Transverse colon (tissue), 4 donors: ENCODE results near the gene STIP1. TPM values are rescaled to one million over a fixed set of nuclear protein-coding genes. Genes with fewer than 3 reads are reported as not detected.
A peak's percentile ranks its signal among the peaks of the same experiment; 100 is the strongest.

Source experiments
- DNase-seq: peaks from one replicate; pipeline ENCODE4 v3.0.0-alpha.2; 2019
- H3K27ac ChIP-seq, 4 donors: fragments of 200-600 bp; sonication (generic); 2 replicates each; pipeline ENCODE4 v1.5.1; 2016 to 2018; ENCODE audit warnings: inconsistent platforms in 4 of 4
- H3K27me3 ChIP-seq: fragments of 200-600 bp; sonication (generic); 2 replicates; pipeline ENCODE4 v1.5.1; 2017; ENCODE audit warnings: inconsistent platforms
- H3K36me3 ChIP-seq, 4 donors: fragments of 200-600 bp; sonication (generic); 2 replicates each; pipeline ENCODE4 v1.5.1; 2017 to 2019; ENCODE audit warnings: inconsistent platforms in 4 of 4
- H3K4me1 ChIP-seq, 4 donors: fragments of 200-600 bp; sonication (generic); 2 replicates each; pipeline ENCODE4 v1.5.1; 2017 to 2020; ENCODE audit warnings: inconsistent platforms in 4 of 4
- H3K4me3 ChIP-seq, 4 donors: fragments of 200-600 bp; sonication (generic); 1 replicate in 1 of 4; 2 replicates in 3 of 4; pipeline versions ENCODE4 v1.5.1 to v1.6.1; 2017 to 2019; ENCODE audit warnings: inconsistent platforms in 4 of 4
- H3K9me3 ChIP-seq, 2 donors: fragments of 200-600 bp; sonication (generic); 2 replicates each; pipeline ENCODE4 v1.5.1; 2017 to 2019; ENCODE audit warnings: inconsistent platforms in 2 of 2
- EP300 ChIP-seq: sonication (generic); formaldehyde crosslinking; IDR thresholded peaks from one replicate; pipeline ENCODE4 v1.6.1; 2017; ENCODE audit warnings: antibody characterized with exemption, low read depth
- POLR2A ChIP-seq: fragments of 450-650 bp; IDR thresholded peaks from one replicate; pipeline ENCODE4 v1.6.1; 2016; ENCODE audit warnings: antibody characterized with exemption, mild to moderate bottlenecking, moderate library complexity
- POLR2AphosphoS5 ChIP-seq, 3 donors: sonication (generic); formaldehyde crosslinking; IDR thresholded peaks; one replicate each; pipeline ENCODE4 v1.6.1; 2016; ENCODE audit warnings: antibody characterized with exemption in 3 of 3
- WGBS, 2 donors: methylation state at CpG; one replicate each; pipeline ENCODE4 v1.1.5; 2018; ENCODE audit warnings: low coverage in 1 of 2; 5-methylcytosine and 5-hydroxymethylcytosine counted together
- in situ Hi-C, 4 donors: fragments of 200-750 bp; cut with MboI; loops; one replicate each; pipeline versions ENCODE4 v1.15.0 to v1.15.1; 2017; ENCODE audit warnings: low sequenced_read_pairs in 3 of 4, low pct_ligation_motif_present in 1 of 4, low pct_unique_long_range_greater_than_20kb in 1 of 4
- intact Hi-C: fragments of 100-400 bp; cut with DNase I; formaldehyde crosslinking; loops from one replicate; pipeline ENCODE4 v1.15.1; 2023; ENCODE audit warnings: low total_unique reads
- total RNA-seq, 4 donors: library from RNA; depleted of rRNA; stranded (reverse); fragments of >200 nt; gene quantifications; one replicate each; pipeline ENCODE4 v1.1.0, GENCODE V29; 2016
- TF ChIP-seq, protein P1 (sequence below), 5 experiments: fragments of 200-600 bp in 3 of 5; fragments of 450-650 bp in 2 of 5; sonication (generic) in 3 of 5; IDR thresholded peaks; 1 replicate in 2 of 5; 2 replicates in 3 of 5; pipeline ENCODE4 v1.5.1; 2016 to 2017; ENCODE audit warnings: antibody characterized with exemption in 5 of 5, inconsistent platforms in 3 of 5, mild to moderate bottlenecking in 2 of 5, moderate library complexity in 1 of 5

STIP1 gene
- total RNA-seq, result 100 to 1,000 TPM in 1 of 4 donors, 10 to 100 TPM in 3; 45.3 to 181 (median 65.9) TPM

DNA sequence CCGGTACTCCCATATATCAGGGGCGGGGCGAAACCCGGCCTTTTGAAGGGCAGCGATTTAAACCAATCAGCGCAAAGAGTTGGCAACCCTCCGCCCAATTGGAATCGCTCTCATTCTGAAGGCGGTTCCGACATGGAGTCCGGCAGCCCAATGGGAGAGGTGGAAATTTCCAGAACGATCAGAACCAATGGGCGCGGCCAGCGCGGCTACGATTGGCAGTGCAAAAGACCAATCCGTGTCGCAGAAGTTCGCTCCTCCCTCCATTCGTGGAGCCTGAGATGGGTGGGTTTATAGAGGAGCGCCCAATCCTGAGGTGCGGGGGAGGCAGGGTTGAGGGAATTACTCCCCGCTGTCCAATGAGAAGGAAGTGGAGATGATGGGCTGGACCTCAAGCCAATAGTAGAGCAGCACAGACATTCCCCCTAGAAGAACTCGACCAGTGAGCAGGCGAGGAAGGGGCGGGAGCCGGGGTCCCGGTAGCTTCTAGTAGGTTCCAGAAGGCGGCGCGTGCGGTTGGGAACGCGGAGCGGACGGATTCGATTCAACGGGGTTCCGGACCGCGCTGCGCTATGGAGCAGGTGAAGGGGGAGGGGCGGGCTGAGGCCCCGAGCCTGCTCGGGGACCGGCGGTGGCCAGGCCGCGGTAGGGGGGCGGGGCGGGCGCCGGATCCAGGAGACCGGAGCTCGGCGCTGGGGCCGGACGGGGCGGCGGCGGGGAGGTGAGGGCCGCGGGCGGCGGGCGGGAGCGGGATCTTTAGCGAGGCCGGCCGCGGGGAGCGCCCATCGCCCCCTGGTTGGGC, at the start of gene STIP1:
Gene STIP1, plus strand, starts transcription at position 479 of the 799 bp plus-strand sequence. Its CDS starts 91 bp downstream, at position 570.
- in situ Hi-C loops, result no loop called here
- TF ChIP-seq, protein P1, sequence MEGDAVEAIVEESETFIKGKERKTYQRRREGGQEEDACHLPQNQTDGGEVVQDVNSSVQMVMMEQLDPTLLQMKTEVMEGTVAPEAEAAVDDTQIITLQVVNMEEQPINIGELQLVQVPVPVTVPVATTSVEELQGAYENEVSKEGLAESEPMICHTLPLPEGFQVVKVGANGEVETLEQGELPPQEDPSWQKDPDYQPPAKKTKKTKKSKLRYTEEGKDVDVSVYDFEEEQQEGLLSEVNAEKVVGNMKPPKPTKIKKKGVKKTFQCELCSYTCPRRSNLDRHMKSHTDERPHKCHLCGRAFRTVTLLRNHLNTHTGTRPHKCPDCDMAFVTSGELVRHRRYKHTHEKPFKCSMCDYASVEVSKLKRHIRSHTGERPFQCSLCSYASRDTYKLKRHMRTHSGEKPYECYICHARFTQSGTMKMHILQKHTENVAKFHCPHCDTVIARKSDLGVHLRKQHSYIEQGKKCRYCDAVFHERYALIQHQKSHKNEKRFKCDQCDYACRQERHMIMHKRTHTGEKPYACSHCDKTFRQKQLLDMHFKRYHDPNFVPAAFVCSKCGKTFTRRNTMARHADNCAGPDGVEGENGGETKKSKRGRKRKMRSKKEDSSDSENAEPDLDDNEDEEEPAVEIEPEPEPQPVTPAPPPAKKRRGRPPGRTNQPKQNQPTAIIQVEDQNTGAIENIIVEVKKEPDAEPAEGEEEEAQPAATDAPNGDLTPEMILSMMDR (IDR thresholded peaks at IDR 0.05), result peak in 4 of 5 experiments; percentile 22 to 49 (median 40)
- TF ChIP-seq POLR2AphosphoS5 (IDR thresholded peaks at IDR 0.05), result peak; percentile 87 to 97 (median 94)
- TF ChIP-seq EP300, result no peak
- Histone ChIP-seq H3K36me3 (no peaks in the 10 kb centered on the region), H3K27ac (peak within 1 kb of the TSS; percentile 93 to 99 (median 95)), H3K4me1 (peaks cover 27 to 36% (median 31%) of the 10 kb centered on the region in 4 donors), H3K9me3 (no peaks in the 10 kb centered on the region), H3K4me3 (peak within 1 kb of the TSS; percentile 55 to 97 (median 62)), H3K27me3 (no peaks in the 10 kb centered on the region)
- intact Hi-C loops, result no loop called here
- peak; percentile 99 for DNase-seq
- WGBS, 2 donors, result 1% methylated on average over 58 of the region's 74 CpGs; no CpG with 5 or more reads in 1 of the 2 donors

GRCh38 chr11:64136765-64137441, 49.1 kb upstream of the STIP1 start:
- Histone ChIP-seq H3K9me3 (no peaks in the 10 kb centered on the region), H3K27ac (no peak overlapping the region), H3K4me1 (no peaks in the 10 kb centered on the region), H3K36me3 (no peaks in the 10 kb centered on the region), H3K4me3 (no peak overlapping the region), H3K27me3 (no peaks in the 10 kb centered on the region)
- in situ Hi-C loops, result no loop called here
- DNase-seq, result no peak
- 81 to 85% methylated on average over 10 to 17 of the region's 17 CpGs for WGBS, 2 donors
- intact Hi-C loops, result no loop called here
- TF ChIP-seq, protein P1 (IDR thresholded peaks at IDR 0.05), result no peak
- TF ChIP-seq EP300 (no peak), POLR2AphosphoS5 (IDR thresholded peaks at IDR 0.05) (no peak), POLR2A (no peak)

DNA sequence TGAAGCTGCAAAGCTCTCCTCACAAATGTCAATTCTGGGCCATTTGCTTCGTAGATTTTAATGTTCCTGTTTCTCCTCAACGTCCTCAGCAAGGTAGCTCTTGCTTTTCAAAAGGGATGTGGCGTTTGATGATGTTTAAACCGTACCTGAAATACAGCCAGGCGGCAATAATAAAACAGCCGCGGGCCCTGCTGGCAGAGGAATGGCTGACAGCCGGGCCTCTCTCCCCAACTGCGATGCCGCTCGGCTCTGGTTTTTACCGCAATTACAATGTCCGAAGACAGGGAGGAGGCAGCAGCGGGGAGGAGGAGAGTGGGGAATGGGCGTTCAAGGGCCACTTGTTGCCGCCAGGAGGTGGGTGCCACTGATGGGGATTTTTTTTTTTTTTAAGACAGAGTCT, 47.6 kb upstream of the STIP1 start:
- in situ Hi-C loops, result no loop called here
- intact Hi-C loops, result no loop called here
- no peak overlapping the region for H3K4me3 ChIP-seq
- WGBS, 2 donors, result 80% methylated on average over 3 to 16 of the region's 16 CpGs
- H3K36me3 ChIP-seq, result no peaks in the 10 kb centered on the region
- DNase-seq, result no peak
- no peaks in the 10 kb centered on the region for H3K4me1 ChIP-seq
- no peaks in the 10 kb centered on the region for H3K9me3 ChIP-seq
- no peaks in the 10 kb centered on the region for H3K27me3 ChIP-seq
- TF ChIP-seq EP300 (no peak), POLR2A (no peak), POLR2AphosphoS5 (IDR thresholded peaks at IDR 0.05) (no peak)
- TF ChIP-seq, protein P1 (IDR thresholded peaks at IDR 0.05), result no peak
- no peak overlapping the region for H3K27ac ChIP-seq

DNA sequence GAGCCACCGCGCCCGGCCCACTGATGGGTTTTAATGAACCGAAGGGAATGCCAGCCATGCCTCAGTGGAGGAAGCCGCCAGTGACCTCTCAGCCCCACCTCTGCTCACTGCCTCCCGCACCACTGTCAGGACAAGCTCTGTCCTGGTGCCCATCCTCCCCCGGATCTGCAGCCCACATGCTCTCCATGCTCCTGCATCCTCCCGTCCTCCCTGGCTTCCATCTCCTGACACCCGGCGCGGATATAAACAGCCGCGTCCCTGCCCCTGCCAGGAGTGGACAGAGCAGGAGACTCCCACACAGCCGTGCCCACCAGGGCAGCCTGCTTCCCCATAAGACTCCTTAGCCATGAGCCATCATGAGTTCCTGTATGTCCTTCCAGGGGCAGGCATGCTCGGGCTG, 46.9 kb upstream of the STIP1 start:
- no peak for DNase-seq
- H3K9me3 ChIP-seq, result no peaks in the 10 kb centered on the region
- no peaks in the 10 kb centered on the region for H3K27me3 ChIP-seq
- H3K36me3 ChIP-seq, result no peaks in the 10 kb centered on the region
- in situ Hi-C loops (no loop called here), intact Hi-C loops (no loop called here)
- TF ChIP-seq EP300, result no peak
- no peak for TF ChIP-seq POLR2A
- TF ChIP-seq POLR2AphosphoS5 (IDR thresholded peaks at IDR 0.05), result no peak
- TF ChIP-seq, protein P1 (IDR thresholded peaks at IDR 0.05), result no peak
- no peak overlapping the region for H3K27ac ChIP-seq
- H3K4me1 ChIP-seq, result no peaks in the 10 kb centered on the region
- WGBS, 2 donors, result 91% methylated on average over 11 of the region's 15 CpGs; no CpG with 5 or more reads in 1 of the 2 donors
- H3K4me3 ChIP-seq, result no peak overlapping the region
